ENCODE measurements around the gene NEDD4L. TPM values are rescaled to one million over a fixed set of nuclear protein-coding genes. Genes with fewer than 3 reads are reported as not detected.

Gene NEDD4L
- total RNA-seq, 1 donor from 2014 or later = 93.9 TPM

DNA sequence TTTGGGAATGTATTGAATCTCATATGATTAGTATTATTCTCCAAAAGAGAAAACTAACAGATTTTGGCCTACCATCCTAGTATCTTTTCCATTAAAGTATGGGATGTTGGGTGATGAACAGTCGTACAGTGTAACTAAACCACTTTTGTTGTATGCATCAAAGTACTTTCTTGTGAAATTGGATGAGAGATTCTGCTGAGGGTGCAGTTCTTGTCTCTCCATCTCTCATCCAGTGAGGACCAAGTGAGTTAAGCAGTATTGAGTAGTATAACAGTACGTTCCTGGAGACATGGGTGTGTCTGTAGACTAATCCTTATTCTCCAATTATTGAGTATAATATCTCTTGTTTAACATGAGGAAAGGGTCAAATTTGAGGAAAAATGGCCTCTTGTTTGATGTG is 209.3 kb downstream of the NEDD4L start:
- DNase-seq (ENCODE audit: low read depth) = no peak
- H3K27ac Mint-ChIP-seq (ENCODE audit: unreplicated experiment) = no peak overlapping the region
- no peaks in the 10 kb centered on the region for H3K27me3 Mint-ChIP-seq (ENCODE audit: low read depth, unreplicated experiment)
- no peak overlapping the region for H3K4me3 ChIP-seq (ENCODE audit: insufficient read depth, low read depth, low read length)
- no peak overlapping the region for H3K27ac ChIP-seq (ENCODE audit: low read depth, low read length)
- peaks cover 26% of the 10 kb centered on the region for H3K79me2 ChIP-seq (ENCODE audit: insufficient read depth, low read length)
- no peaks in the 10 kb centered on the region for H3K27me3 ChIP-seq (ENCODE audit: insufficient read depth, low read length)
- no peak overlapping the region for H2AFZ ChIP-seq (ENCODE audit: low read depth, low read length)
- H3K9ac ChIP-seq (ENCODE audit: low read length) = no peak overlapping the region
- no peak for FAIRE-seq
- no peak overlapping the region for H3K4me3 Mint-ChIP-seq (ENCODE audit: unreplicated experiment)
- no peaks in the 10 kb centered on the region for H3K4me1 ChIP-seq (ENCODE audit: insufficient read depth, low read length)
- peaks cover 41% of the 10 kb centered on the region for H3K4me1 Mint-ChIP-seq (ENCODE audit: low read depth, unreplicated experiment)
- H3K4me2 ChIP-seq (ENCODE audit: low read length) = no peak overlapping the region
- H3K36me3 Mint-ChIP-seq (ENCODE audit: low read depth, unreplicated experiment) = peaks cover 10% of the 10 kb centered on the region
- peaks cover 36% of the 10 kb centered on the region for H4K20me1 ChIP-seq (ENCODE audit: insufficient read depth, low read length)
- H3K36me3 ChIP-seq (ENCODE audit: insufficient read depth, low read length) = peaks cover 13% of the 10 kb centered on the region
- no peaks in the 10 kb centered on the region for H3K9me3 Mint-ChIP-seq (ENCODE audit: unreplicated experiment)
- no peaks in the 10 kb centered on the region for H3K9me3 ChIP-seq (ENCODE audit: insufficient read depth, low read depth, low read length)
- TF ChIP-seq EZH2 (IDR thresholded peaks at IDR 0.05; ENCODE audit: insufficient read depth, low read length) = no peak
- TF ChIP-seq, protein P1, sequence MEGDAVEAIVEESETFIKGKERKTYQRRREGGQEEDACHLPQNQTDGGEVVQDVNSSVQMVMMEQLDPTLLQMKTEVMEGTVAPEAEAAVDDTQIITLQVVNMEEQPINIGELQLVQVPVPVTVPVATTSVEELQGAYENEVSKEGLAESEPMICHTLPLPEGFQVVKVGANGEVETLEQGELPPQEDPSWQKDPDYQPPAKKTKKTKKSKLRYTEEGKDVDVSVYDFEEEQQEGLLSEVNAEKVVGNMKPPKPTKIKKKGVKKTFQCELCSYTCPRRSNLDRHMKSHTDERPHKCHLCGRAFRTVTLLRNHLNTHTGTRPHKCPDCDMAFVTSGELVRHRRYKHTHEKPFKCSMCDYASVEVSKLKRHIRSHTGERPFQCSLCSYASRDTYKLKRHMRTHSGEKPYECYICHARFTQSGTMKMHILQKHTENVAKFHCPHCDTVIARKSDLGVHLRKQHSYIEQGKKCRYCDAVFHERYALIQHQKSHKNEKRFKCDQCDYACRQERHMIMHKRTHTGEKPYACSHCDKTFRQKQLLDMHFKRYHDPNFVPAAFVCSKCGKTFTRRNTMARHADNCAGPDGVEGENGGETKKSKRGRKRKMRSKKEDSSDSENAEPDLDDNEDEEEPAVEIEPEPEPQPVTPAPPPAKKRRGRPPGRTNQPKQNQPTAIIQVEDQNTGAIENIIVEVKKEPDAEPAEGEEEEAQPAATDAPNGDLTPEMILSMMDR (IDR thresholded peaks at IDR 0.05; ENCODE audit: insufficient read depth, low read depth, low read length) = no peak

DNA sequence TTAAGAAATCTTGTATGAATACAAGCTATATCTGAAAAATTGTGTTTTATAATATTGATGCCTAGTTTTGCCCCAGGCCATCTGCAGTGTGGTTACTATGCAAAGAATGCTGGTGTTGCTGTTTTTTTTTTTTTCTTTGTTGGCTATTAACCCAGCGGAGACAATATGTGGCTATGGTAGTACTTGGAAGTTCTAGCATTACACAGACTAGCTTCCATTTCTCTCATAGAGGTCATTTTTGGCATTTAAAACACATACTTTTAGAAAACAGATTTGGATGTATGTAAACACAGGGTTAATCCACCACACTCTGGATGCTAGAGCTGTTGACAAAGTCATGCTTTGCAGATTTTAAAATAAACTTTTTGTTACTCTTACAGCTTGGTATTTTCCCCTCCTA is 209.8 kb downstream of the NEDD4L start:
- no peak overlapping the region for H2AFZ ChIP-seq (ENCODE audit: low read depth, low read length)
- no peak overlapping the region for H3K27ac Mint-ChIP-seq (ENCODE audit: unreplicated experiment)
- H3K36me3 ChIP-seq (ENCODE audit: insufficient read depth, low read length) = peaks cover 13% of the 10 kb centered on the region
- H3K27me3 ChIP-seq (ENCODE audit: insufficient read depth, low read length) = no peaks in the 10 kb centered on the region
- DNase-seq (ENCODE audit: low read depth) = no peak
- H3K79me2 ChIP-seq (ENCODE audit: insufficient read depth, low read length) = peaks cover 31% of the 10 kb centered on the region
- no peaks in the 10 kb centered on the region for H3K27me3 Mint-ChIP-seq (ENCODE audit: low read depth, unreplicated experiment)
- H3K4me3 ChIP-seq (ENCODE audit: insufficient read depth, low read depth, low read length) = no peak overlapping the region
- peaks cover 42% of the 10 kb centered on the region for H4K20me1 ChIP-seq (ENCODE audit: insufficient read depth, low read length)
- H3K4me2 ChIP-seq (ENCODE audit: low read length) = no peak overlapping the region
- FAIRE-seq = no peak
- peaks cover 43% of the 10 kb centered on the region for H3K4me1 Mint-ChIP-seq (ENCODE audit: low read depth, unreplicated experiment)
- no peak overlapping the region for H3K27ac ChIP-seq (ENCODE audit: low read depth, low read length)
- no peaks in the 10 kb centered on the region for H3K4me1 ChIP-seq (ENCODE audit: insufficient read depth, low read length)
- no peak overlapping the region for H3K4me3 Mint-ChIP-seq (ENCODE audit: unreplicated experiment)
- no peak overlapping the region for H3K9ac ChIP-seq (ENCODE audit: low read length)
- H3K9me3 ChIP-seq (ENCODE audit: insufficient read depth, low read depth, low read length) = no peaks in the 10 kb centered on the region
- no peaks in the 10 kb centered on the region for H3K9me3 Mint-ChIP-seq (ENCODE audit: unreplicated experiment)
- TF ChIP-seq, protein P1 (IDR thresholded peaks at IDR 0.05; ENCODE audit: insufficient read depth, low read depth, low read length) = no peak
- TF ChIP-seq EZH2 (IDR thresholded peaks at IDR 0.05; ENCODE audit: insufficient read depth, low read length) = no peak
- peaks cover 10% of the 10 kb centered on the region for H3K36me3 Mint-ChIP-seq (ENCODE audit: low read depth, unreplicated experiment)

DNA sequence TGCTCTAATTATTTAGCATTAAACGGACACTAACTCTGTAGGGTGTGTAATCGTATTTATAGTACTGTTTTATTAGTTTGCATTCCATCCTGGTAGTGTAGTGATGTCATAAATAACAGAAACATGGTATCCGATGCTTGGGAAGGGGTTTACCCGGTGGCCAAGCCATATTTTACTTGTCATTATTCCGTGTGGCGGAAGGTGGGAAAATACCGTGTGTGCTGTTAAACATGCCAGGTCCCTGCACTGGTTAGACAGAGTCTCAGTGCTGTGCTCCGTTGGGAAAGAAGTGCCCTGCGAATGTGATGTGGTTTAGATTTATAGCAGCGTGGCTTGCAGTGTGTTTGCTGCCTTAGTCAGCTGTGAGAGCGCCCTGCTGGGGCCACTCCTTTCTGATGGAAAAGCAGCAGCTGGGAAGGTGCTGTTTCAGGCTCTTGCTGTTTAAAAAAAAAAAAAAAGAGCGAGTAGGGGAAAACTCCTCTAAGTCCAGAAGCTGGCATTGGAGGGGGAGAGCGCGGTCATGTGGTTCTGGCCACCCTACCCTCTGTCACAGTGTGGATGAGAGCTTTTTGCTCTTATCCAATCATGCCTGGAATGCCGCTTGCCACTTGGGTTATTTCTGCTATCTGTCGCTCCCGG is 211.0 kb downstream of the NEDD4L start:
- DNase-seq (ENCODE audit: low read depth) (no peak), FAIRE-seq (no peak)
- H3K27ac Mint-ChIP-seq (ENCODE audit: unreplicated experiment) = peak overlapping the region; percentile 72
- peaks cover 13% of the 10 kb centered on the region for H3K36me3 ChIP-seq (ENCODE audit: insufficient read depth, low read length)
- H3K4me1 Mint-ChIP-seq (ENCODE audit: low read depth, unreplicated experiment) = peaks cover 44% of the 10 kb centered on the region
- TF ChIP-seq, protein P1 (IDR thresholded peaks at IDR 0.05; ENCODE audit: insufficient read depth, low read depth, low read length) = no peak
- no peak for TF ChIP-seq EZH2 (IDR thresholded peaks at IDR 0.05; ENCODE audit: insufficient read depth, low read length)
- H3K9ac ChIP-seq (ENCODE audit: low read length) = no peak overlapping the region
- no peaks in the 10 kb centered on the region for H3K4me1 ChIP-seq (ENCODE audit: insufficient read depth, low read length)
- no peak overlapping the region for H3K4me3 Mint-ChIP-seq (ENCODE audit: unreplicated experiment)
- H3K9me3 ChIP-seq (ENCODE audit: insufficient read depth, low read depth, low read length) = no peaks in the 10 kb centered on the region
- H4K20me1 ChIP-seq (ENCODE audit: insufficient read depth, low read length) = peaks cover 41% of the 10 kb centered on the region
- no peak overlapping the region for H2AFZ ChIP-seq (ENCODE audit: low read depth, low read length)
- no peaks in the 10 kb centered on the region for H3K27me3 ChIP-seq (ENCODE audit: insufficient read depth, low read length)
- H3K27ac ChIP-seq (ENCODE audit: low read depth, low read length) = no peak overlapping the region
- H3K4me2 ChIP-seq (ENCODE audit: low read length) = no peak overlapping the region
- H3K36me3 Mint-ChIP-seq (ENCODE audit: low read depth, unreplicated experiment) = peaks cover 10% of the 10 kb centered on the region
- H3K4me3 ChIP-seq (ENCODE audit: insufficient read depth, low read depth, low read length) = no peak overlapping the region
- no peaks in the 10 kb centered on the region for H3K9me3 Mint-ChIP-seq (ENCODE audit: unreplicated experiment)
- H3K79me2 ChIP-seq (ENCODE audit: insufficient read depth, low read length) = peaks cover 34% of the 10 kb centered on the region
- no peaks in the 10 kb centered on the region for H3K27me3 Mint-ChIP-seq (ENCODE audit: low read depth, unreplicated experiment)
